Fibroblast of skin of left biceps (primary cell): ENCODE results near the gene RAB37.

Source experiments
- DNase-seq, 2 experiments: peaks; one replicate each; pipeline ENCODE4 v3.0.0-alpha.2; 2013; ENCODE audit warnings: low read depth in 2 of 2

Gene RAB37

GRCh38 chr17:74776990-74777389 lies 39.9 kb downstream of the RAB37 start:
- no peak for DNase-seq

GRCh38 chr17:74777901-74778515 lies 41.0 kb downstream of the RAB37 start:
- no peak for DNase-seq

GRCh38 chr17:74778960-74779359 lies 41.9 kb downstream of the RAB37 start:
- no peak for DNase-seq

GRCh38 chr17:74779501-74779900 lies 42.4 kb downstream of the RAB37 start:
- DNase-seq = no peak

GRCh38 chr17:74779948-74780400 lies 42.9 kb downstream of the RAB37 start:
- DNase-seq = no peak

GRCh38 chr17:74780443-74781238 lies 43.6 kb downstream of the RAB37 start:
- DNase-seq = no peak

GRCh38 chr17:74782571-74782970 lies 45.5 kb downstream of the RAB37 start:
- DNase-seq = no peak

DNA sequence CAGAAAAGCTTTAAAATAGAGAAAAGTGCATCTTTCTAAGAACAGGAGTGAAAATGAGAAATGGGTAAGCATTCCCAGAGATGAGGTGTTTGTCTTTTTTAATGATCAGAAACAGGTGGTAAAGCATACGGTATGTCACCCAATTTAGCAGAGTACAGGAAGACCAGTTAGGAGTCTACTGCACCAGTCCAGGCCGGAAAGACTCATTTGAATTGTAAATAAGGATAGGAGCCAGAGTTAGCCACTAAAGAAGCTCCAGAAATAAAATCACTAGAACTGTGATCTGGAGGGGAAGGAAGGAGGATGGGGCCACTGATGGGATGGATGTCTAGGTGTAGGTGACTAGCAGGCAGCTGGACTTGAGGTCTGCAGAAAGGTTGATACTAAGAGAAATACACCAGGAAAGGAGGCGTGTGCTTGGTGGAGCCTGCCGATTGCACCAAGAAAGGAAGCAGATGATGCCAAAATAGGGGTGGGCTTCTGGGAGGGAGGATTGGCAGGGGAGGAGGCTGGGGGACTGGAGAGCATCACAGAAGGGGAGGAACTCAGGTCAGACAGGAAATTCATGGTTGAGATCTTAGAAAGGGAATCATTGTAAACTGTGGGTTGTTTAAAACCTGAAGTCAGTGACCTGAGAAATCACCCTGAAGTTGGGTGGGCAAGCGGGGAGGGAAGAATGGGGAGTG lies 47.2 kb downstream of the RAB37 start:
- no peak for DNase-seq

- no peak for DNase-seq
Observed at GRCh38 chr17:74785096-74785980, 48.3 kb downstream of the RAB37 start.

DNA sequence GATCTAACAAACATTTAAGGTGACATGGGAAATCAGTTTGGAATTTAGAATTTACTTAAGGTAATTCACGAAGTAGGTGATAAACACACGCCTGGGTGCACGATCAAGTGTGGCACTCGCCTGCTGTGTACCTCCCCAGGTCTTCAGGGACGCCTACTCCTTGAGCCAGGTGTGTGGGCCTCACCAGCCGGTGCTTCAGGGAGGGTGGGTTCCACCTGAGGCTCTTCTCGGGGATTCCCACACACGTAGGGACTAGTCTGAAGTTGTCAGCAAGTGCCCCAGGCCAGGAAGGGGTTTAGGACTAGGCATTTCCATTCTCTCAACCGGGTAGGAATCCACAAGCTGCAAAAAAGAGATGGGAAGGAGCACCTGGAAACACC lies 48.9 kb downstream of the RAB37 start:
- DNase-seq = no peak

- no peak for DNase-seq
Observed at GRCh38 chr17:74786431-74787055, 49.5 kb downstream of the RAB37 start.

- DNase-seq = no peak
Observed at GRCh38 chr17:74790161-74791058, 53.4 kb downstream of the RAB37 start.

DNA sequence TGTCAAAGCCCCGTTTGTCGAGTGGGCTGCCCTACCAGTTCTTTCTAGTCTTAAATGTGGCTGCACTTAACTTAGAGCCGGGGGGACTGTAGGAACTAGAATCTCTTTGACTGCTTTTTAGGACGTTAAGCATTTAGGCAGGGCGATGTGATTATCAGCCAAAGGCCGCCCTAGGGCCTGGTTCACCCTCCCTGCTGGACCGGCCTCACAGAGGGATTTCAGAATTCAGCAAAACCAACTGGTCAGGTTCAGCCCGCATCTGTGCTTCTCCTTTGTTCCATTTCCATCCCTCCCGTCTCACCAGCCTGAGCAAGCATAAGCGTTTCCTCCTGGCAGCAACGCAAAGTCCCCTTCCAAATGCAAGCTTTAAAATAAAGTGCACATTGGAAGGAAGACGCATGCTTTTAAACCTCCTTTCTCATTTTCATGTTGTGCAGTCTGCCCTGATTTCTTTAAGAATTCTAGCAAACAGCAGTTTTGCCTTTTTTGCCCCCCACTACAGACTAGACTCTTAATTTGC lies 55.6 kb downstream of the RAB37 start:
- no peak for DNase-seq

- no peak for DNase-seq
Observed at GRCh38 chr17:74795327-74796020, 58.4 kb downstream of the RAB37 start.

- no peak for DNase-seq
Observed at GRCh38 chr17:74796211-74796610, 59.2 kb downstream of the RAB37 start.

DNA sequence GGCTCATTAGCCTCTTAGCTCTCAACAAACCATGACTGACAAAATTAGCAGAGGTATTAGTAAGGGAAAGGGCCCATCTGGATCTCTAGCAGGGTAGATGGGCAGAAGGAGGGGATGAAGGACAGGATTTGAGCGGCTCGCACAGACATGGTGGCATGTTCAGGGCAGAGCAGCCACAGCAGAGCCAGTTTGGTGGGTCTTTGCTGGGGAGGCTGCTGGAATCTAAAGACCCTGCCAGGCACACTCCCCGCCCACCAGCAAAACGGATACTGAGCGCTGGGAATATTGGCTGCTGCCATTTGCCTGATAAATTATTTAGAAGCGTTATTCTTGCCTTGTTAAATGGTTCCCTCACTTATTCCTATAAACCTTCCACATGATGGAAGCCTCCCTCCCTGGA lies 59.8 kb downstream of the RAB37 start:
- no peak for DNase-seq
